Measurements from ENCODE around the gene PDE4B.
"Not testable (repeated sequence)": the region's sequence is repeated elsewhere in the genome, so short reads cannot be mapped to it uniquely, and the experiment has no call there.

PDE4B gene

DNA sequence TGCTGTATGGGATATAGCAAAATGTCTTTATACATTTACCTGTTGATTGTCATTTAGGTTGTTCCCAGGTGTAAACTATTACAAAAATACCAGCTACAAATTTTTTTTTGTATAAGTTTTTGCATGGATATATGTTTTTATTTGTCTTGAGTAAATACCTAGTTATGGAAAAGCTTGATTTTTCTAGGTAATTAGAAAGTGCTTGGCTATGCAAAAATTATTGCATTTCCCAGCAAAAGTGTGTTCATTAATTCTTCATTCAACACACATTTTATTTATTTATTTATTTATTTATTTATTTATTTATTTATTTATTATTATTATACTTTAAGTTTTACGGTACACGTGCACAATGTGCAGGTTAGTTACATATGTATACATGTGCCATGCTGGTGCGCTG is 22.1 kb downstream of the PDE4B start:
- DNase-seq (ENCODE audit: low read depth), result no peak

DNA sequence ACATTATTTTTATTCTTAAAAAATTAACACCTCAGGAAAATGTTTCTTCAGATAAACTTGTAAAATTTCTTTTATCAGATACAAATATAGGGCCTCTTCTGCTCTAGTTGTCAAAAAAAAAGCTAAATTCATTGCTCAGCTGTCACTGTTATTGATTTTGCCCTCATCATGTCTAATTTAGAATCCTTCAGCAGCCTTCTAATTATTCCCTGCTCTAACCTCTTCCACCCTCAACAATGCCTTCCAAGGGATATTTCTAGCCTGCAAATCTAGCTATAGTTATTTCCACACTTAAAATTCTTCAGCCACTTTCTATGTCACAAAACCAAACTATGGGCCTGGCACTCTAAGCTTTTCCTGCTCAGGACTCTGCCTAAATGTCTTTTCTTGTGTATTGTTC is 25.2 kb downstream of the PDE4B start:
- DNase-seq (ENCODE audit: low read depth), result no peak

DNA sequence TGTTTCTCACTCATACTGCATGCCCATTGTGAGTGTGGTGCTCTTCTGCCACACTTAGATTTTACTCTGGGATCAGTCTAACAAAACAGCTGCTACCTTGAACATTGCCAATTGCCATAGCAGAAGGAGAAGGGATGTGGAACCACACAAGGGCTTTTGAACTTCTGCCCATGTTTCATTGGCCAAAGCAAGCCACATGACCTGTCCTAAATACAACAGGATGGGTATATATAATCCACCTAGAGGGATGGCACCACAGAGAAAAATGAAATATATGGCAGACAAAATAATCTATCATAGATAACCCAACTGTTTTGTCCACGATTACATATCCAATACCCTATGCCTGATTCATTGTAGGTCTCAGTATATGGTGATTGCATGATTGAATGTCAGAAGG is 26.3 kb downstream of the PDE4B start:
- no peak for DNase-seq (ENCODE audit: low read depth)

DNA sequence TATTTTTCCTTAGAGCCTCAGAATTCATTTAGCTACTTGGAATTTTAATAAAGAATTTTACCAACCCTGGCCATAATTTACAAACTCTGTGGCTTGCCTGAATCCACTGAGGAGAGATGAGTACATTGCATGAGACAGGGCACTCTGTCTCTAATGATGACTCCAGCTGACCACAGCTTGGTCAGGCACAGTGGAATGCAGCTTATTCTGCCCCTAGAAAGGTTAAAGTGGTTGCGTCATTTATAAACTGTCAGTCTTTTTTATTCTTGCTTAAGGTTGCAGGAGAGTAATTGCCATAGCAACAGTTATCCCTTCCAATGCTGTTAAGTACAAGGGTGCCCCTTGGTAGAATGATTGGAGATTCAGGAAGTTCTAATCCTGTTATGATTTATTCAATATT is 28.3 kb downstream of the PDE4B start:
- DNase-seq (ENCODE audit: low read depth), result no peak

DNA sequence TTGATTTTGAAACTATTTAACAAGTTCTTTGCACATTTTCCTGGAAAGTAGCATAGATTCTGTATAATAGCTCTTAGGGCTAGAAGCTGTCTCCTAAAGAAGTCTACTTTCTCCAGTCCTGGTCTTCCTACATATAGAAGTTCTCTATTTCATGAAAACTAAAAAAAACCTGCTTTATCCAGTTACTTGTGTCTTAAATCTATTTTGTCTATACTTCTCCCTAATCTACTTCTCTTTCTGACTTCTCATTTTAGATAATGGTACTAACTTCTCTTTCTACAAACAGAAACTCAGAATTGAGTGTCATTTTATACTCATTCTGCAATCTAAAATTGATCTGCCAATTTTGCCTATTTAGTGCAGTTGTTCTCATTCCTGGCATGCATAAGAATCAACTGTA is 28.7 kb downstream of the PDE4B start:
- no peak for DNase-seq (ENCODE audit: low read depth)

DNA sequence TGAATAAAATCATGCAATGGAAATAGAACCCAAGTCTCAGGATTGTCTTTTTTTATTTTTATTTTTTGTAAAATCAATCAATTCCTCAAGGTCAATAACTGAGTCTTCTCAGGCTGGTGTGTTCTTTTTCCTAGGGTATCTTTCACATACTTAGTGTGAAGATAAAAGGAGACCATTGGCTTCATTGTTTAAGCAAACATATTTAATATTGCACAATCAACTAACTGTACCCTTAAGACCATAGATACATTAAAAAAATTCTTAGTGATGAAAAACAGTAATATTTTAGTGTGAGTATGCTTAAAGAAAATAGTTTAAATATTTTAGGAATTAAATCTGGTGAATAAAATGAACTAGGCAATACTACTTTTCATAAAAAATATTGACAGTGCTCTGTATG is 31.4 kb downstream of the PDE4B start:
- DNase-seq (ENCODE audit: low read depth), result no peak

DNA sequence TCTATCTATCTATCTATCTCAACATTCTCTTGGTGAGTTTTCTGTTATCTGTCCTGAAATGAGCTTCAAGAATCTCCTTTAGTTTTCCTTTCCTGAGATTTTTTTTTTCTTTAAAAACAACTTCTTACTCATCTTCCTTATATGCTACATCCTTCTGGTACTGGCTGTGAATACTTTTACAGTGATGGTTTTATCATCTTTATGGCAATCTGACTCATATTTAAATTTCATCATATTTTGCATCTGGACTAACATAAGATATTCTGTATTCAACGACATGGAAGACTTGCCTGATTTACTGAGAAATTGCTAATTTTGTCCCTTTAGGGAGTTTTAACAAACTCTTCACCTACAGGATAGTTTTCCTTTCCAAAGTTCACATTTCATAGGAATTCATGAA is 33.0 kb downstream of the PDE4B start:
- DNase-seq (ENCODE audit: low read depth), result no peak

DNA sequence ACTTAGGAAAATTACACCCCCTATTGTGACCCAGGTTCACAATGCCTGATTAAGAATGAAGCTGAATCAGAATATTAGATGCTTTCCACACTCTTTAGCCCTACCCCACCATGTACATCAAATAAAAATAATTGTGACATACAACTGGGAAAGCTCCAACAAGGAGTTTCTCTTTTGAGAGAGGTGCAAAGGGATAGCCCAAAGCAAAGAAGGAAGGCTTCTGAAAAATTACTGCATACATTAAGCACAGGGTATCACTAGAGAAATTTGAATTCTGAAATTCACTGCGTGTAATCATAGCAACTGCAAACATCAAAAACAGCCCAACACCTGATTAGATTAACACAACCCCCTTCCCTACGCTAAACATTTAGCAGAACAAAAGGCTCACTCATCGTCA is 34.1 kb downstream of the PDE4B start:
- DNase-seq (ENCODE audit: low read depth), result no peak

DNA sequence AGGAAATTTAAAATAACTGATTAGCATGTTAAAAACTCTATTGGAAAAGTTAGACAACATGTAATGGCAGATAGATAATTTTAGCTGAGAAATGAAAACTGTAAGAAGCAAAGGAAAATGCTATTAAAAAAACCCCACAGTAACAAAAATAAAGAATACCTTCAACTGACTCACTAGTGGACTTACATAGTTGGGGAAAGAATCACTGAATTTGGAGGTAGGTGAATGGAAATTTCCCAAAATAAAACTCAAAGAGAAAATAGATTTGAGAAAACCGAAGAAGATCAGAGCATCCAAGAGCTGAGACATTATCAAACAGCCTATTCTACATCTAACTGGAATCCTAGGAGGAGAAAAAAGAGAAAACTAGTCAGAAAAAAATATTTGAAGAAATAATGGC is 34.7 kb downstream of the PDE4B start:
- no peak for DNase-seq (ENCODE audit: low read depth)

DNA sequence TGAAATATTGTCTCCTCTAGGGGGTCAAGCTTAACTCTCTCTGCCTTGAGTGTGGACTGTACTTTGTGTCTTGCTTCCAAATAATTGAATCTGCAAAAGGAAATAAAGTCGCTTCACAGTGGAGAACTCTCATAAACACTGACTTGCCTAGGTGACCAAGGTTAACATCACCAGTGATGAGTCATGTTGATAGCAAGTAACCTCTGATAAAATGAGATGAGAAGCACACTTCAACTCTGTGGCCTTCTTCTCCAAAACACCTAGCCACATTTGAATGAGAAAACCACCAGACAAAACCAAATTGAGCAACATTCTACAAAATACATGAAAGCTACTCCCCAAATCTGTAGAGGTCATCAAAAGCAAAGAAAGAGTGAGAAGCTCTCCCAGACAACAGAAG is 37.6 kb downstream of the PDE4B start:
- DNase-seq (ENCODE audit: low read depth), result no peak

DNA sequence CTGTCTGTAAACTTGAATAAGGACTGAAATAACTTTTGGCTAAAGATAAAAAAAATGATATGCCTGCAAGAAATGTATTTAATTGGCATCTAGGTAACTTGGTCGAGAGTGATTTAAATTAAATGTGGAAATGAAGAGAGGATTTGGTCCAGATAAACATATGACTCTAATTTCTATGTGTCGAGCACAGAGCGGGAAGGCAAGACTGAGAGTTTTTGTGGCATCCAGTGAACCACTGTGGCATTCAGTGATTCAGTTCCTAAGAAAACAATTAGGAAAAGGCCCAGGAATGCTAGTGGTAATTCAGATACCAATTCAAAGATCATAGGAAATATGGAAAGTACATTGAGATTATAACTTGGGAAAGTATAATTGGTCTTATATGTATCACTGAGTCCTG is 39.6 kb downstream of the PDE4B start:
- DNase-seq (ENCODE audit: low read depth), result no peak

DNA sequence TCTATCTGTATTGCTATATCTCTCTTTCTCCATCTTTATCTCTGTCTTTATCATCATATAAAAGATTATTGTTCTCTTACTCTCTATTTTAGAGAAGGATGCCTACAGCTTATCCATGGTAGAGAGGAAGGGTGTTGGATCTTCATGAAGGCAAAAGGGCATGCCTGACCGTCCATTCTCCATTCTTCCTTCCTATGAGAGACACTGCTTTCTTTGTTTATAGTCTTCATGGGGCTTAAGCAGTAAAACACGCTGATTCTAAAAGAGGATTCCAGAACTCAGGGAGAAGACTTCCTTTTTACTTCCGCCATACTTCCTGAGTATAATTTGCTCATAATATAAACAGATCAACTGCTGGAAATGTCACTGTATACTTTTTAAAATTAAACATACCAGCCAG is 44.0 kb downstream of the PDE4B start:
- no peak for DNase-seq (ENCODE audit: low read depth)

DNA sequence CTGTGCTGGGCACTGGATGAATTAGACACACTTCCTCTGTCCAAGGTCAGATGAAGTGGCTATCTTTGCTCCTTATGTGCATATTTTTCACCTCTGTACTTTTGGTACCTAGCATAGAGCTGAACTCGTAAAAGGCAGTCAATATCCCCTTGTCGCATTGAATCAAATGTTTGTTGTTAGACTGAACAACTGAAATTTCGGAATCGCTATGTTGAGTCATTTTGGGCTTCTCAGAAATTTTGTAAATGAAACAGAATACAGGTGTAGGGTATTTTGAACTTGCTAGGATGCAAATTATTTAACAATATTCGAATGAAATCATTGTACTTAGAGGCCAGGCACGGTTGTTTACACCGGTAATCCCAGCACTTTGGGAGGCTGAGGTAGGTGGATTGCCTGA is 48.0 kb downstream of the PDE4B start:
- no peak for DNase-seq (ENCODE audit: low read depth)

DNA sequence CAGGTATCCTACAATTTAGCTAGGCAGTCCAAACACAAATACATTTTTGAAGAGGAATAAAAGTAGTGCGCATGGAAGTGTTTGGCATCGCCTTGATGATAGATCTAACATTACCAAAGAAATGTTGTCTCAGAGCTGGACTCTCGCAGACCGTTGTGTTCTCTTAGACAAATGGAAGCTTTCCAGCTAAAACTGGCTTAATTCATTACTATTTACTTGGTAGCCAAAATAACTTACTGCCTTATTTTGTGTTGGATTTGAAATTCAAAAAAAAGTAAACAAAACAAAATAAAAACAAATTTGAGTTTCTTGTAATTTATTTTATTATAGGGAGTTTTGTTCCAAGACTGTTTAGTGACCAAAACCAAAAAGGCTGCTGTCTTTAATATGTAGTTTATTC is 51.6 kb downstream of the PDE4B start:
- DNase-seq (ENCODE audit: low read depth), result no peak

DNA sequence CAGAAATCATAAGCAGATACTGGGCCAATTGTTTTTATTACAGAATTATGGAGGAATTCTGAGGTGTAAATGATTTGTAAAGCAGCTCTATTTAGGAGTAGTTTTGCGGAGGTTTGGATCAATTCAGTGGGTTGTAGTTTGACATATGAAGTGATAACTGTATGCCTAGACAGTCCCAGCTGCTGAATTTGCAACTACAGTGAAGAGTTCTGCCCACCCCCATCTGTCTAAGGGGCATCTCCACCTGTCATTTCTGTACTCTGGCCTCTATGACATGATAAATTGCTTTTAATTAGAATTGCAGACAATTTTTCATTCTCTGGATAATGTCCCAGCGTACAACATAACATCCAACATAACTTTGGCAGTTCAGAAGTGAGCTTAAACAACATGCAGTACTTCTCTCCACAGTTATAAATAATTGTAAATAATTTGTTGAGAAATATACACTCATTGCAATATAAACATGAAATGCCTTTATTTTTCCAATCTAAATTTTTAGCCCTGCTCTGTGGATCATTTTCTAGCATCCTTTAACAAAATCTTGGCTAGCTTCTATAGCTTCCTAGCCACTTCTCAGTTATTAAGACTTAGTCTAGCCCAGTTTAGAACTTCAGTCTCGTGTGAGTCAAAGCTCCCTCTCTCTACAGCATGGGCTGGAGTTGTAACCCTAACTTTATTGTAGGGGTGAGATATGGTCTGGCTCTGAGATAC is 52.3 kb downstream of the PDE4B start:
- DNase-seq (ENCODE audit: low read depth), result no peak

DNA sequence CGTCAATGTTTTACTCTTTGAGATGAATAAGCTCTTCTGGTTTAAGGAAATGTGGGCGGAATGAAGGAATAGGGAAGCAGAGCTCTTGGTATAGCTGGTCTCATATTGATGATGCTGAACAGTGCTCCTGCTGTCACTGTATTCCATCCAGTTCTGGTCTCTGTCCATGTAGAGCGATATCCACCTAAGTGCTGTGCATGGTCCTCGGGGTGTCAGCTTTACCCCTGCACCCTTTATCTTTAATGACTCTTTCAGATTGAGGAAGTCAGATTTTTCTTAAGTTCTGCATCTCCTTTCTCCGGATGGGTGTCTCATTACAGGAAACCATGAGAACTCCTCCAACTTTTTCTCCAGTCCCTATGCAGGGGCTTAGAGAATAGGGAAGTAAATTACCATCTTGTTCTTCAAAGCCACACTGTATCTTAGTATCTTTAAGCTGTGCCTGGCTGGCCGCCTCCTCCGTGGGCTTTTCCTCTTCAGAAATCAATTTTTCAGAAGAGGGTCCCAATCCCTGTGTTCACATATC is 52.9 kb downstream of the PDE4B start:
- no peak for DNase-seq (ENCODE audit: low read depth)

DNA sequence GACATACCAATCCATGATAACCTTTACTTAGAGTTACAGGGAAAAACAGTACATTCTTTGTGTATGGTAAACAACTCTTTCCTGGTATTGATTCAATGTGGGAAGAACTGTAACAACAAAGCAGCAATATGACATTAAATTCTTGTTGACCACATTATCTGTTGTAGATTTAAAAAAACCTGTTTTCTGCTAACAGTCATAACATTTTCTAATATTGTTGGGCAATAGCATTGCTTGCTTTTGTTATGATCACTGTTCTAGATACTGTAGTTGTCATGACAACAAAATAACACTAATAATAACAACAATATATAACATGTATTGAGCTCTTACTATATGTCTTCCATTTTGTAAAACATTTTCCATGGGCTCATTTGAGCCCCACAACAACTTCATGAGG is 54.2 kb downstream of the PDE4B start:
- no peak for DNase-seq (ENCODE audit: low read depth)

DNA sequence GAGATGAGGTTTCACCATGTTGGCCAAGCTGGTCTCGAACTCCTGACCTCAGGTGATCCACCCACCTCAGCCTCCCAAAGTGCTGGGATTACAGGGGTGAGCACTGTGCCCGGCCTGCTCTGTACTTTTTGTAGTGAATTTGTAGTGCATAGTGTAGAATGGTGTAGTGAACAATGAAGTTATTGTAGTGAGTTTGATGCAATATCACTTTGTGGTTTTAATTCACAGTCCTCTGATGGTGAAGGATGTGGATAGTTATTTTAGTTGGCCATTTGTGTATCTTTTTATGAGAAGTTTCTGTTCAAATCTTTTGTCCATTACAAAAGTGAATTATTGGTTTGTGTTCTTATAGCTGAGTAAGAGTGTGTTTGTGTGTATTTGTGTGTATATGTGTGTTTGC is 57.6 kb downstream of the PDE4B start:
- no peak for DNase-seq (ENCODE audit: low read depth)

DNA sequence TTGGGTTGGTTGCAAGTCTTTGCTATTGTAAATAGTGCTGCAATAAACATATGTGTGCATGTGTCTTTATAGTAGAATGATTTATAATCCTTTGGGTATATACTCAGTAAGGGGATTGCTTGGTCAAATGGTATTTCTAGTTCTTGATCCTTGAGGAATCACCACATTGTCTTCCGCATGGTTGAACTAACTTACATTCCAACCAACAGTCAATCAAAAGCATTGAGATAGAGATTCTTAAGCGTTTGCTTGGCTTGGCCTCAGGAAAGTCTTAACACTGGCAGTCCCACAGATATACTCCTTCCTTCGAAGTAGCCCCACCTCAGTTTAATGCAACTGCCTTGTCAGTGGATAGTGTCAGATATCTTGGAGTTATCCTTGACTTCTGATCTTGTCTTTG is 63.9 kb downstream of the PDE4B start:
- not testable (repeated sequence) for DNase-seq (ENCODE audit: low read depth)

DNA sequence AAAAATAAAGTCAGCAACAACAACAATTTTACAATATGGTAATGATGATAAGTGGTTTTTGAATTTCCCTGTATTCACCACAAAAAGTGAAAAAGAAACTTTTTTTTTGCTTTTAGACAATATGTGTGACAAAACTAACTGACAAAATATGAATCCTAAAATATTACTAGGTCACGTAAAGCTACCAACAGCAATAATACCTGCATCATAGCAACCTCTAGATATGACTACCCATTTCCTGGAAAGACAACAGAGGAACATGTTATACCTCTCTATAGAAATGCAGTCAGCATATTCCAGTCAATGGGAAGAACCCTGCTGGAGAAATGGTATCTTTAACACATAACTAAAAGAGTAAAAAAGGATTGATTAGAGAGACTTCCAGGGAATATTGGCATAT is 73.7 kb downstream of the PDE4B start:
- DNase-seq (ENCODE audit: low read depth), result no peak

DNA sequence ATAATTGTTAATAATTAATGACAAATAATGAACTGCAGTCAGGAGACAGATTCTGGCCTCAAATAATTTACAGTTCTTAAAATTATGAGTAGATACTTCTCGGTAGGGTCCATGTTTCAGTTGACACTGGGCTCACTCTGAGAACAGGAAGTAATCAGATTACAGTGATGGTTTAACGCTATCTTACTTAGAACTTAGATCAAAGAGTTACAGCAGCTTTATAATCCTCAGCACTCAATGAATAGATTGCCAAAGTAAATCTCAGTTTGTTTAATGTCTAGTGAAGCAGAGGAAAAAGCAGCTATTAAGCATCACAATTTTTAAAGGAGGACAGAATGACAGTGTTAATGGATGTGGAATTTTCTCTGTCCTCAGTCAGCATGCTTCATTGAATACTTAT is 79.6 kb downstream of the PDE4B start:
- DNase-seq (ENCODE audit: low read depth), result no peak

DNA sequence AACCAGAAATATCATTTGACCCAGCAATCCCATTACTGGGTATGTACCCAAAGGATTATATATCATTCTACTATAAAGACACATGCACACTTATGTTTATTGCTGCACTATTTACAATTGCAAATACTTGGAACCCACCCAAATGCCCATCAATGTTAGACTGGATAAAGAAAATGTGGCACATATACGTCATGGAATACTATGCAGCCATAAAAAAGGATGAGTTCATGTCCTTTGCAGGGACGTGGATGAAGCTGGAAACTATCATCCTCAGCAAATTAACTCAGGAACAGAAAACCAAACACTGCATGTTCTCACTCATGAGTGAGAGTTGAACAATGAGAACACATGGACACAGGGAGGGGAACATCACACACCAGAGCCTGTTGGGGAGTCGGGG is 85.6 kb downstream of the PDE4B start:
- not testable (repeated sequence) for DNase-seq (ENCODE audit: low read depth)

DNA sequence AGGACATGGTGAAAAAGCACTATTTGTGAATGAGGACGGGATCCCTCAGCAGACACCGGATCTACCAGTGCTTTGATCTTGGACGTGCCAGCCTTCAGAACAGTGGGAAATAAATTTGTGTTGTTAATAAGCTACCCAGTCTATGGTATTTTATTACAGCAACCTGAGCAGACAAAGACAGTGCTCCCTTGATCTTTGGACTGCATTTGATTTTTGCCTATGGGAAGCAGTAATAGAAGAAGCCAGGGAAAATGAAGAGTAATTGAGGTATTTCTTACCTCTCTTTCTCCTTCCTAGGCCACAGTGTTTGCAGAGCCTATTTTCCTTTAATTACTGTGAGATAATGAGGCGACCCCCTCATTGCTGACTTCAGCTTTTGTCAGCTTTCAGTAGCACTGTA is 87.9 kb downstream of the PDE4B start:
- DNase-seq (ENCODE audit: low read depth), result no peak

DNA sequence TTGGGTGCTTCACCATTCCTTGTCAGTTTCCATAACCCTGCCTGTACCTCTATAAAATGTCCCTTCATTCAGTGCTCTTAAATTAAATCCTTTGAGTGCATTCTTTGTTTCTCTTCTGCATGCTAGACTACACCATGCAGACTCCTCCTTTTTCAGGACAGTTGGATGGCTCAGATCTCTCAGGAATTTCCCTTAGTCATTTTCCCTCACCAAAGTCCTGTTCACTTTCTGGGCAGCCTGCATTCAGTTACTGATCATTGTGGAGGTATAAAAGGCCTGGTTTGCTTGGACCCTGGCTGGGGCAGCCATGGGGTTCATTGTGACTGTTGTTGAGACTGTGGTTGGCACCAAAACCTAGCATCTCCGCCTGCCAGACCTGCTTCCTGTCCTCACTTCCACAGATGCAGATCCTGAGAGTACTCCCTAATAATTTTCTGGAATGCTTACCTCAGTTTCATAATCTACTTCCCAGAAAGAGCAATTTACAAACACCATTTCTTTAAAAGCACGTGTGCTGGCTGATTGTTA is 88.4 kb downstream of the PDE4B start:
- no peak for DNase-seq (ENCODE audit: low read depth)
